Measurements from ENCODE around the gene GALNT18.

The GALNT18 gene

GRCh38 chr11:11241284-11241683, 380.5 kb downstream of the GALNT18 start:
- FAIRE-seq (no peak), DNase-seq (ENCODE audit: extremely low spot score, insufficient read length, low read depth) (no peak)

GRCh38 chr11:11239959-11240358, 381.8 kb downstream of the GALNT18 start:
- FAIRE-seq, result no peak

GRCh38 chr11:11237070-11237832, 384.6 kb downstream of the GALNT18 start:
- FAIRE-seq (no peak), DNase-seq (ENCODE audit: extremely low spot score, insufficient read length, low read depth) (no peak)

More at GRCh38 chr11:11239959-11240358, 381.8 kb downstream of the GALNT18 start:
- DNase-seq (ENCODE audit: extremely low spot score, insufficient read length, low read depth), result no peak

GRCh38 chr11:11236498-11237059, 385.2 kb downstream of the GALNT18 start:
- DNase-seq (ENCODE audit: extremely low spot score, insufficient read length, low read depth) (no peak), FAIRE-seq (no peak)

GRCh38 chr11:11231763-11232162, 390.0 kb downstream of the GALNT18 start:
- no peak for FAIRE-seq

GRCh38 chr11:11230802-11231562, 390.8 kb downstream of the GALNT18 start:
- no peak for FAIRE-seq
- no peak for DNase-seq (ENCODE audit: extremely low spot score, insufficient read length, low read depth)

More at GRCh38 chr11:11231763-11232162, 390.0 kb downstream of the GALNT18 start:
- no peak for DNase-seq (ENCODE audit: extremely low spot score, insufficient read length, low read depth)

- no peak for DNase-seq (ENCODE audit: extremely low spot score, insufficient read length, low read depth)
- FAIRE-seq, result no peak
Observed at GRCh38 chr11:11230087-11230486, 391.7 kb downstream of the GALNT18 start.

GRCh38 chr11:11229647-11230046, 392.2 kb downstream of the GALNT18 start:
- DNase-seq (ENCODE audit: extremely low spot score, insufficient read length, low read depth) (no peak), FAIRE-seq (no peak)

- no peak for DNase-seq (ENCODE audit: extremely low spot score, insufficient read length, low read depth)
- FAIRE-seq, result no peak
Observed at GRCh38 chr11:11227296-11228085, 394.3 kb downstream of the GALNT18 start.

Data from GM18507 (cell line).